Spleen (tissue), 7 donors: ENCODE data around the gene DLG1.

Source experiments
- CTCF ChIP-seq, 11 experiments: fragments of 200-600 bp in 7 of 11; fragments of 450-650 bp in 4 of 11; sonication (generic) in 4 of 11; IDR thresholded peaks in 8 of 11; conservative IDR thresholded peaks in 3 of 11; 1 replicate in 7 of 11; 2 replicates in 4 of 11; pipeline versions ENCODE4 v1.4.0 to v1.8.0; 2016 to 2021; ENCODE audit warnings: antibody characterized with exemption in 11 of 11, inconsistent platforms in 4 of 11, mild to moderate bottlenecking in 1 of 11
- POLR2A ChIP-seq, 3 donors: fragments of 450-650 bp; IDR thresholded peaks; one replicate each; pipeline ENCODE4 v1.5.1; 2017; ENCODE audit warnings: antibody characterized with exemption in 3 of 3, mild to moderate bottlenecking in 1 of 3
- donor health status: DM: no; HTN: no; CAD: no; lungs with moderate emphysema.
- donor health status: DM: no; HTN: no; CAD: no.
- donor health status: DM: no; HTN: no; CAD: no.

DNA sequence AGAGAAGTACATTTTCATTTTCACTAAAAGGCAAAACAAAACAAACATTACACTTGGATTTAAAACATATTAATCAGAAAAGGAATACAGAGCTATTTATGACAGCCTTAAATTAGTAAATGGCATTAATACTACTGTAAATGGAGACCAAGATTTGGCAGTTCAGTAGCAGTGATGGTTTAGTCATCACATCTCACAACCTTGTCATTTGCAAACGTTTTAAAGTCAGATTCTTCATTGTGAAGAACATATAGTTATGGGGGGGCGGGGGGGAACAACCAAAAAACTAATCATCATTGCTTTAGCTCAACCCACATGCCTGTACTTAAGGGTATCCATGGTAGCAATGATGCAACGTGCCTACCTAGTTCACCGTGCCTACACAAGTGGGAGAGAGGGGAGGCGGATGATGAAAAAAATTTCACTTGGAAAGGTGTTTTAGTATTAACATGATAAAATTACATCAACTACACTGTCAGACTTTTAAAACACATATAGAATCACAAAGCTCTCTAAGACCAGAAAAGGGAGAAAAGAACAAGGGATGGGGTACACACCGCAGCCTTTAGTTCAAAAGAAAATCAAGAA lies 40.1 kb downstream of the DLG1 start:
- TF ChIP-seq CTCF (IDR thresholded peaks at IDR 0.05 in 8 of 11, conservative IDR thresholded peaks at IDR 0.05 in 3 of 11): no peak
- no peak for TF ChIP-seq POLR2A (IDR thresholded peaks at IDR 0.05)
